C4-2B (cell line): ENCODE results near the gene SKOR2.

Experiments used
- H3K27ac ChIP-seq: fragments of 450-650 bp; 2 replicates; pipeline ENCODE4 v1.5.1; 2017
- CTCF ChIP-seq: fragments of 450-650 bp; conservative IDR thresholded peaks from 2 replicates; pipeline ENCODE4 v1.5.1; 2017; ENCODE audit warnings: mild to moderate bottlenecking
- ZFX ChIP-seq: fragments of 450-650 bp; IDR thresholded peaks from 2 replicates; pipeline ENCODE4 v1.6.1; 2017

The SKOR2 gene

GRCh38 chr18:47285456-47285855 is 34.0 kb upstream of the SKOR2 start:
- TF ChIP-seq ZFX (no peak), CTCF (no peak)
- no peak overlapping the region for H3K27ac ChIP-seq

DNA sequence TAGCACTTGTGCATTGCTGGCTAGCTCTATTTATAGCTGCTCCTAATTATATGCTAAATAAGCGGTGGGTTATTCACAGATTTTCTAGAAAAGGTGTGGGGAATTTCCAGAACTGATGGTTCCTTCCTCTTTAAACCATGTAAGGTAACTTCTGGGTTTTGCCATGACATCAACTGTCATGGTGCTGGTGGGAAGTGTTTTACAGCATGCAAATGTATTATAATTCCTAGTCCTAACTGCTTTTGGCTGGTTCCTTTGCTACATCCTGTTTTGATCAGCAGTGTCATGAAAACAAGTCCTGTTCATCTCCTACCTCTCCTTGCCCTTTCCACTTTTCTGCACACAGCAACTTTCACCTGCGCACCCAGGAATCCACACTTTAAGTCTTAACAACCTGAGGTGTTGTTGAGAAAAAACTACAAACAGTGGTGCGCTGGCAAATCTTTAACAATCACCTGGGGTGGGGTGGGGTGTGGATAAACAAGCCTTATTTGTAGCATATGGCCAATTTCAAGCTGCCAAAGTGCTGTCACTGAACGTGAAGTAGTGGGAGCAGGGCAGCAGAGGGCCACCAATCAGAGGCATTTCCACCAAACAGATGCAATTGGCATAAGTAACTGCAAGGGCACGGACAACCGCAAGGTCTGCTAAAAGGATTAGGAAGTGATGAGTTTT is 33.4 kb upstream of the SKOR2 start:
- TF ChIP-seq ZFX = no peak
- no peak for TF ChIP-seq CTCF
- no peak overlapping the region for H3K27ac ChIP-seq

DNA sequence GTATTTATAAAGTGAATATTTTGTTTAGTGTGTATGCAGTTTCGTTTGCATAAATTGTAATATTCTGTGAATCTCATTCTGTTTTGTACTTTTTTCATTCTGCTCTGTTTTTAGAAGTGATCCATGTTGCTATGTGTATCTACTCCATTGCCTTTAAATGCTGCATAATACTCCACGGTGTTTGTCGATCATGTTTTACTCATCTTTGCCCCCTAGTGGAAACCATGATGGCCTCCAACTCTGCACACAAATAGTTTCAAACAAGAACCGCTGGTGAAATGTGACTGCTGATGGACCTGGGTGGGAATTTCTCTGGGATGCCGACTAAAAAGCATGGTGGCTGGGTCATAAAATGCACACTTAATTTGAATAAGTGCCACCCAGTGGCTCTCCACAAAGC is 32.0 kb upstream of the SKOR2 start:
- H3K27ac ChIP-seq = no peak overlapping the region
- TF ChIP-seq ZFX (no peak), CTCF (peak; percentile 78)

- no peak overlapping the region for H3K27ac ChIP-seq
- no peak for TF ChIP-seq ZFX
- no peak for TF ChIP-seq CTCF
Observed at GRCh38 chr18:47280121-47280520, 28.7 kb upstream of the SKOR2 start.

DNA sequence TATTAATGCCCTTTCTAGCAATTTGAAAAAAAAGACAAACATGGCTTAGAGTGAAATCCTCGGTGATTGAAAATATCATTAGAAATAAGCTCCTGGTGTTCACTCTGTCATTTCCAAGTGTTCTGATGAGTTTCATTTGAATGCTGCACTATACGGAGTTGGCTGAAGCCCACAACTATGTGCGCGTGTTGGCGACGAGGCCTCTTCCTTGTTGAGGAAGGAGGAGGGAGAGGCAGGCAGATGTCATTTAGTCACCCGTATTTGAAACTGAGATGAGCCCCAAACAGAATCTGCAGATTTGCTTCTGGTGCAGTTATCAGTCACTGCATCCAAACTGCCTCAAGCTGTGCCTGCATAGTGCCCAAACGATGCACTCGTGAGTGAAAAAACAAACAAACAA is 23.5 kb upstream of the SKOR2 start:
- TF ChIP-seq ZFX (no peak), CTCF (no peak)

DNA sequence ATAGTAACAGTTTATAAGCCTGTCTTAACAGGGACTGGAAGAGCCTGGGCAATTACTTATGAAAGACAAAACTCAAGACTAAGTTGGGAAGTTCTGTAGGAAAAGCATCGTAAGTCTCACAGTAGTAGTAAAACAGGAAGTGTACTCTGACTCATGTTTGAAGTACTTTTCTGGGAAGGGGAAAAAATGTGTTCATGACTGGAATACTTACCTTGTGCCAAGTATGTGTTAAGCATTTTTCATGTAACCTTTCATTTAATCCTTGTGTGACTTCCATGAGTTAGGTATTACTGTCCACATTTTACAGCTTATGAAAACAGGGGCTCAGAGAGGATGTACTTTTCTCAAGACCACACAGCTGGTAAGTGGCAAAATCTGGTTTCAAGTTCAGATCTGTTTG is 13.7 kb upstream of the SKOR2 start:
- TF ChIP-seq ZFX (no peak), CTCF (no peak)
- H3K27ac ChIP-seq = no peak overlapping the region

More for the DNA sequence above, 23.5 kb upstream of the SKOR2 start:
- H3K27ac ChIP-seq = no peak overlapping the region

GRCh38 chr18:47264308-47264700 is 12.8 kb upstream of the SKOR2 start:
- TF ChIP-seq CTCF = no peak
- no peak for TF ChIP-seq ZFX
- no peak overlapping the region for H3K27ac ChIP-seq
